SK-N-SH (cell line): ENCODE data around the gene PERM1.
"Not testable (repeated sequence)": the region's sequence is repeated elsewhere in the genome, so short reads cannot be mapped to it uniquely, and the experiment has no call there.

ENCODE experiments used
- CTCF ChIP-seq: fragments of 200-600 bp; sonication (generic); IDR thresholded peaks from 2 replicates; pipeline ENCODE4 v1.6.1; 2017; ENCODE audit warnings: antibody characterized with exemption, mild to moderate bottlenecking, moderate library complexity
- EP300 ChIP-seq, 2 experiments: IDR thresholded peaks; 2 replicates each; pipeline versions ENCODE4 v1.4.0 to v1.6.1; 2012; ENCODE audit warnings: borderline replicate concordance in 1 of 2, low read depth in 1 of 2, low read length in 1 of 2
- EZH2phosphoT487 ChIP-seq: fragments of 200-600 bp; sonication (generic); IDR thresholded peaks from 2 replicates; pipeline ENCODE4 v1.6.1; 2017; ENCODE audit warnings: low read depth, mixed run types, mild to moderate bottlenecking, antibody characterized with exemption, moderate library complexity, borderline replicate concordance
- FOSL2 ChIP-seq: IDR thresholded peaks from 2 replicates; pipeline ENCODE4 v1.4.0; 2012; ENCODE audit warnings: low read depth, mild to moderate bottlenecking, moderate library complexity, borderline replicate concordance
- MAX ChIP-seq: IDR thresholded peaks from 2 replicates; pipeline ENCODE4 v1.4.0; 2012; ENCODE audit warnings: low read depth
- POLR2AphosphoS5 ChIP-seq: IDR thresholded peaks from 2 replicates; pipeline ENCODE4 v1.6.1; 2012; ENCODE audit warnings: low read depth, low read length
- RAD21 ChIP-seq: IDR thresholded peaks from 2 replicates; pipeline ENCODE4 v1.6.1; 2012; ENCODE audit warnings: mild to moderate bottlenecking, low read length
- RXRA ChIP-seq: IDR thresholded peaks from 2 replicates; pipeline ENCODE4 v1.4.0; 2012; ENCODE audit warnings: low read depth, mild to moderate bottlenecking, borderline replicate concordance
- SIN3A ChIP-seq: IDR thresholded peaks from 2 replicates; pipeline ENCODE4 v1.6.1; 2012; ENCODE audit warnings: low read depth, mild to moderate bottlenecking, low read length, moderate library complexity, borderline replicate concordance
- TAF1 ChIP-seq: IDR thresholded peaks from 2 replicates; pipeline ENCODE4 v1.6.1; 2012; ENCODE audit warnings: low read depth, mild to moderate bottlenecking, low read length, moderate library complexity, borderline replicate concordance
- USF1 ChIP-seq: IDR thresholded peaks from 2 replicates; pipeline ENCODE4 v1.4.0; 2012; ENCODE audit warnings: low read depth, borderline replicate concordance
- YY1 ChIP-seq: IDR thresholded peaks from 2 replicates; pipeline ENCODE4 v1.4.0; 2012; ENCODE audit warnings: low read depth, mild to moderate bottlenecking

GRCh38 chr1:994546-994945 is 12.7 kb upstream of the PERM1 start:
- not testable (repeated sequence) for TF ChIP-seq POLR2AphosphoS5; FOSL2; RAD21; CTCF; EZH2phosphoT487; EP300 (IDR thresholded peaks at IDR 0.05; ENCODE audit: borderline replicate concordance in 1 of 2, low read depth in 1 of 2, low read length in 1 of 2); MAX; RXRA; YY1; TAF1; SIN3A; USF1
